NCI-H1694 (cell line): ENCODE data around the gene CLEC18A.
"Not testable (repeated sequence)": the region's sequence is repeated elsewhere in the genome, so short reads cannot be mapped to it uniquely, and the experiment has no call there.

Source experiments
- DNase-seq: peaks from one replicate; lab custom pipeline; 2025; lab: John Stamatoyannopoulos, UW

CLEC18A gene

DNA sequence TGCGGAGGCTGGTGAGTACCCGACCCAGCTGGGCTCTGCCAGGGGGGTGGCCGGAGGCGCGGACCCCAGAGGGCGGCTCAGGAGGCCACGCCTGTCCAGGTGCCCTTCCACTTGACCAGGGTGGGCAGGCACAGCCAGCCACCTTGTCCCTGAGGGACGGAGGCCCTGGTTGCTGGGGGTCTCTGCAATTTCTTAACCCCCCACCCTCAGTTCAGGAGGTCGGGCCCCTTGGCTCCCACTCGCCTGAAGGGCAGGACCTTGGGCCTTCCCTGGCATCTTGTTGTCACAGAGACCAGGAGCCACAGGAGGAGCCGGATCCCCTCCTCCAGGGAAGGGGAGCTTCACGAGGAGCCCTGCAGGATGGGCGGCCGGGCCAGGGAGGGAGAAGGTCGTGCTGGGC is 982 bp downstream of the CLEC18A start:
- DNase-seq: not testable (repeated sequence)

DNA sequence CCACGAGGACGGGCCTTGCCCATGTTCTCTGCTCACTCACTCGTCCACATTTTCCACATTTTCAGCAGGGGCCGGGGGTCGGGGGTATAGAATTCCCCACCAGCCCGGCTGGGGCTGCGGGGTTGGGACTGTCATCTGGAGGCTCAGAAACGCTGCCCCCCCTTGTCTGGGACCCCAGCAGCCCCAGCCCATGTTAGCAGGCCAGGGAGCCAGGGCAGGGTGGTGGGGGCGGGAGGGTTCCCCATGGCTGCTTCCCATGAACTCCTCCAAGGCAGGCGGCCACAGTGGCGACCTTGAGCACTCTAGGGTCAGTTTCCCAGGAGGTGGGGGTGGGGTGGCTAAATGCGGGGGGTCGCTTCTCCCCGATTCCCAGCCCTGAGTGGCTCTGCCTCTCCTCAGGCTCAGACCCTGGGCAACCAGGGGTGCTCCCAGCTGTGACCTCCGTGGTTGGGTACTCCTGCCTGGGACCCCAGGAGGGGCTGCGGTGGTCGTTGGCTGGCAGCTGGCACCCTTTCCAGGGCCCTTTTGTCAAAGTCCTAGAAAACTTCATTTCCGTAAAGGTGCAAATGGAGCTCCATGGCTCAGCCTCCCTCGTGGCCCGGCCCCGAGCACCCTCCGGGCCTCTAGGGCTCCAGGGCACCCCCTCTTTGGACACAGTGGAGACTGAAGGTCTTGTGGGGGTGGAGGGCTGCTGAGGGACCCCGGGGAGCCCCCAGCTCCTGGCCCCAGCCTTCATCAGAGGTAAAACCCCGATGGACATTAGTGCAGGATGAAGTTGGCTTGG is 1.6 kb downstream of the CLEC18A start:
- DNase-seq: not testable (repeated sequence)

DNA sequence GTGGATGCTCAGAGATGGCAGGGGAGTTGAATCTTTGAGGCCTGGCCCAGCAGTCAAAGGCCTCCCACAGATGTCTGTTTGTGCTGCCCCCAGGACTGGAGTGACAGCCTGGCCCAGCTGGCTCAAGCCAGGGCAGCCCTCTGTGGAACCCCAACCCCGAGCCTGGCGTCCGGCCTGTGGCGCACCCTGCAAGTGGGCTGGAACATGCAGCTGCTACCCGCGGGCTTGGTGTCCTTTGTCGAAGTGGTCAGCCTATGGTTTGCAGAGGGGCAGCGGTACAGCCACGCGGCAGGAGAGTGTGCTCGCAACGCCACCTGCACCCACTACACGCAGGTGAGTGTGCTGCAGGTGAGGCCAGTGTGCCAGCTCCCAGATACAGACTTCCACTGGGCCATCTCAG is 3.1 kb downstream of the CLEC18A start:
- DNase-seq: not testable (repeated sequence)

DNA sequence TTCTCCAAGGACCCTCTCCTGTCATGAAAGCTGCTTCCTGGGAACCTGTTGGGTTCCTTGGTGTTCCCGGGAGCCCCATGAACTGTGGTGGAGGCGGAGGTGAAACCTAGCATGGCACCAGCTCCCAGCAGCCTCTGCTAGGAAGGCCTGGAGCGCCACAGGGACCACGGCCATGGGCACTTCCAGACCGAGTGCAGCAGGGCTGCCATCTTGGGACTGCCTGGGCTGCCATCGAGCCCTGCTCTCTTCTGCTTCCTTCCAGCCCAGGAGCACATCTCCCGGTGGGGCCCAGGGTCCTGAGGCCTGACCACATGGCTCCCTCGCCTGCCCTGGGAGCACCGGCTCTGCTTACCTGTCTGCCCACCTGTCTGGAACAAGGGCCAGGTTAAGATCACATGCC is 12.2 kb downstream of the CLEC18A start:
- not testable (repeated sequence) for DNase-seq

DNA sequence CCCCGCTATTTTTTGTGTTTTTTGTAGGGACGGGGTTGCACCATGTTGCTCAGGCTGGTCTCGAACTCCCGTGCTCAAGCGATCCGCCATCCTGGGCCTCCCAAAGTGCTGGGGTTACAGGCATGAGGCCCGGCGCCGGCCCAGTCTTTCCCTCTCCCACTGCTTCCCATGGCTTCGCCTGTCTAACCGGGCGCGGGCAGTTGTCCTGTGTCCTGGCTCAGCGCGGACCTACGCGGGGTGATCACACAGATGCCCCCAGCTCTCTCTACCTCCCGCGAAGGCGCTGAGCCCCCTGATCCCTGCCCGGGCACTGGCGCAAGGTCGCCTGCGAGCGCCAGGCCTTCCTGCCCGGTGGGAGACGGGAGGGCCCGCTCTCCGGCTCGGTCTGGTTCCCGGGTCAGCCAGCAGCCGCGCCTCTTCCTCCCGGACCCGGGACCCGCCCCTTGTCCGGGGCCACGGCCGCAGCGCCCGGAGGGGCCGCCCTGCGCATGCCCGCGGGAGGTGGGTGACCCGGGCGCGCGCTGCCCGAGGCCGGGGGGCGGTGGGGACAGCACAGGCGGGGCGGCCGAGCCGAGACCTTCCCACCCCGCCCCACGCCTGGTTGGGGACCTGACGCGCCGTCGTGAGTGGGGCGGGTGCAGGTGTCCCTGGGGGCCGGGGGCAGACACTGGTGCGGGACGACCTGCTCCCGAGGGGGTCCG is 14.0 kb downstream of the CLEC18A start:
- DNase-seq: not testable (repeated sequence)

DNA sequence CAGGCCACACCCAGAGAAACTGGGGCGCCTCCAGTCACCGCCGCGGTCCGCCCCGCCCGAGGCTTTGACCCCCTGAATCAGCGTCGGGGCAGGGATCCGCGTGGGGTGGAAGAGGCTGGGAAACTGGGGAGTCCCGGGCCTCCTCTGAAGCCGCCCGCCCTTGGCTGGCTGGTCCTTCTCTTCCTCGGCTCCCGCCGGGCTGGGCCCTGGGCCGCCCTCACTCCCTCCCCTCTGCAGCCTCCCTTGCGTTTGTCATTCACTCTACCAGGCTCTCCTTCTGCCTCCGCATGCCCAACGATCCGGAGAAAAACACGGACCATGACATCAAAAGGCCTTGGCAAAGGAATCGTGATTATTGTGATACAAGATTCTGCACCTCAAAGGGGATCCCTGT is 14.5 kb downstream of the CLEC18A start:
- DNase-seq: not testable (repeated sequence)

DNA sequence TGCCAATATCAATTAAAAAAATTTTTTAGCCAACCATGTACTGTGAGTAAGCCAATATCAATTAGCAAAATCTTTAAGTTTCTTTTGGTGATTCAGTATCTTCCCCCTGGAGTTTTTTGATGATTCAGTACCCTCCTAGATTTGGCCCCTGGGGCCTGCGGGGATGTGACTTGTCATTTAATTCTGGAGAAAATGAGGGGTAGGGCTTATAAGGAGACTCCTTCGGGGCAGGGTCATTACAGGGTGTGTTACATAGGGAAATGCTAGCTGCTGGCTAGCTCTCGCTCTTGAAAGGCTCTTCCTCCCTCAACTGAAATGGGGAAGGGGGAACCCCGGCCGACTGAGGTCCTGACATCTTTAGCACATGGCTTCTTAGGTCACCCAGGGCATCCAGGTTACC is 16.6 kb downstream of the CLEC18A start:
- not testable (repeated sequence) for DNase-seq

DNA sequence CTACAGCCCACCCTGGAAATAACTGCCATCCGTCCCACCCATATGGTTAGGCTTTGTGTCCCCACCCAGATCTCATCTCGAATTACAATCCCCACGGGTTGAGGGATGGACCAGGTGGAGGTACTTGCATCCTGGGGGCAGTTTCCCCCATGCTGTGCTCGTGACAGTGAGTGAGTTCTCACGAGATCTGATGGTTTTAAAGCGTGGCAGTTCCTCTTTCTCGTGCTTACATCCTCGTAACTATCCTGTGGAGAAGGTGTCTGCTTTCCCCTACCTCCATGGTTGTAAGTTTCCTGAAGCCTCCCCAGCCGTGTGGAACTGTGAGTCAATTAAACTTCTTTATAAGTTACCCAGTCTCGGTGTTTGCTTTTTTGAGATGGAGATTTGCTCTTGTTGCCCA is 17.0 kb downstream of the CLEC18A start:
- DNase-seq: not testable (repeated sequence)

DNA sequence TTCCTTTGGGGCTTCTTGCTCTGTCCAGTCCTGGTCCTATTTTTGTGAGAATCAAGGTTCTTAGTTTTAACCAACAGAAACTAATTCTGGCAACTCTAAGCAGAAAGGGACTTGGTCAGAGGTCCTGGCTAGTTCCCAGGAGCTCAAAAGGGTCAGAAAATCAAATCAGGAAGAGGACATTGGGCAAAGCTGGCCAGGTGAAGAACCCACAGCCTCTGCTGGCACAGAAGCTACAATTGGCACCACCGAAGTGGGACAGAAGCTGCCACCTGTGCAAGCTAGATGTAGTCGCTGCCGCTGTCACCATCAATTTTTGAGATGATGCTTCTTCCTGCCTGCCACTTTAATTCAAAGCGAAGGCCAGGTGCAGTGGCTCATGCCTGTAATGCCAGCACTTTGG is 18.5 kb downstream of the CLEC18A start:
- DNase-seq: not testable (repeated sequence)

DNA sequence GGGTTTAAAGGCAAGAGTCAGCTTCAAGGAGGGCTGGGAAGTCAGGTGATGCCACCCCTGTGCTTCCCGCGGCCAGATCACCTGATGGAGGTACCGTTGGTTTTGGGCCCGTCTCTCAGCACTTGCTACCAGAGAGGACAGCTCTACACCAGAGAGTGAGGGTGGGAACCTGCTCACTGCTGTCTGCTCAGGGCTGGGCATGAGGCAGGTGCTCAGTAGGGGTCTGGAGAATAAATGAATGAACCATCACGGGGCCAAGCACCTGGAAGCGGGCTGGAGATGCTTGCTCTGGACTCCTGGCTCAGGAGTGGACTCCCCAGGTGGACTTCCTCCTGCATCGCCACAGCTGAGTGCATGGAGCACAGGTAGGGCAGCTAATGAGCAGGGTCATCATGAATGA is 21.0 kb downstream of the CLEC18A start:
- not testable (repeated sequence) for DNase-seq

DNA sequence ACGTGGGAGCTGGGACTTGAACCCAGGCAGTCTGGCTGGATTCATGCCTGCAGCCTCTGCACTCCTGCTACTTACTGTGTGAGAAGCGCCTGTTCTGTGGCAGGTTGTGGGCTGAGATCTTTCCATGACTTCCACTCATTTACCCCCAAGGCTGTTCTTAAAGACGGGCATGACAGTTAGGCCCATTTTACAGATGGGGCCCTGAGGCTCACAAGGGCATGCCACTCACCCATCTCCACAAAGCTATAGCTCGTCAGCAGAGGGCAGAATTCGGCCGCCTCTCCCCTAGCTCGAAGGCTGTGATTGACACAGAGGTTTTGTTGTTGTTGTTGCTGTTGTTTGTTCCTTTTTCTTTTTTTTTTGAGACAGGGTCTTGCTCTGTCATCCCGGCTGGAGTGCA is 21.8 kb downstream of the CLEC18A start:
- DNase-seq: not testable (repeated sequence)

DNA sequence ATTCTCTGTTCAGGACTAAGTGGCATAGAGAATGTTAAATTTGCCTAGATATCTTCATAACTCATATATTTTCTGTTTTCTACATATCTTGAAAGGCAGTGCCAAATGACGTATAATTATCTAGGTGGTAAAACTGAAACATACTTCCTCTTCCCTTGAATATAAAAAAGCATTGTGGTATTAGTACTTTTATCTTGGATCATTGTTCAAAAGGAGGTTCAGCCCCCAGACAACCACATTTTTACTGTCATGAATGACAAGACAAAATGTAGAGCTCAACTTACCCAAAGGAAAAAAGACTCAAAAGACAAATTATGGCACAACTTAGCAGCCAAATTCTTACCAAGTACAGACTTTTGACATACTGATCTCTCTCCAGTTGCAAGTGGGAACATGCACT is 34.1 kb downstream of the CLEC18A start:
- not testable (repeated sequence) for DNase-seq

DNA sequence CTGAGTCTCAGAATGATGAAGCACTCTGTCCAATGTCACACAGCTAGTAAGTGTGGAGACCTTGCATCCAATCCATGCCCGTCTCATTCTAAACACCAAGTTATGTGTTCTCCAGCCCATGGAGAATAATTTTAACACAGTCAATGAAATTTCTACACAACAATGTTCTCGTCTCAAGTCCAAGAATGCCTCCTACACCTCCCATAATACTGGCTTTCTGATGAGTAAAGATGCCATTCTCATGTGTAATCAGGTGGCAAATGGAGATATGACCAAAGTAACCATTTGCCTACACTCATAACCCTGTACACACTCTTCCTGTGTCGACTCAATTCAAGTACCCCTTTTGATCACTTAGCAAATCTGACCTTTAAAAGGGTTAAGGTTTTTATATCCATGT is 46.8 kb downstream of the CLEC18A start:
- not testable (repeated sequence) for DNase-seq

DNA sequence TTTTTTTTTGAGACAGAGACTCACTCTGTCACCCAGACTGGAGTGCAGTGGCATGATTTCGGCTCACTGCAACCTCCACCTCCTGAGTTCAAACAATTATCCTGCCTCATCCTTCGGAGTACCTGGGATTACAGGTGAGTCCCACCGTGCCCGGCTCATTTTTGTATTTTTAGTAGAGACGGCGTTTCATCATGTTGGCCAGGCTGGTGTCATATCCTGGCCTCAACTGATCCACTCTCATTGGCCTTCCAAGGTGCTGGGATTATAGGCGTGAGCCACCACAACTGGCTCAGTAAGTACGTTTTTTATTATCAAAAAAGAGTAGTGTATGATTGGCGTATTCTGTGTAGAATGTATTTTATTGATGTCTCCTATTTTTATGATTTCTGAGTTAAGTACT is 48.7 kb downstream of the CLEC18A start:
- not testable (repeated sequence) for DNase-seq

DNA sequence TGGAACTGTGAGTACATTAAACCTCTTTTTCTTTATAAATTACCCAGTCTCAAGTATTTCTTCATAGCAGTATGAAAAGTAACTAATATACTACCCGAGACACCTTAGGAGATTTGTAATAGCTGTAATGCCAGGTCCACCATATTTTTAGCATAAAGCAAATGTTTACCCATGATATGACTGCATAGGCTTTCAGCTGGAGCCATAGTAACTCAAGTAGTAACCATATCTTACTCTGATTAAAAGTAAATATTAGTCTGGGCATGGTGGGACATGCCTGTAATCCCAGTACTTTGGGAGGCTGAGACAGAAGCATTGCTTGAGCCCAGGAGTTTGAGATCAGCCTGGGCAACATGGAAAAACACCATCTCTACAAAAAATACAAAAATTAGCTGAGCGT is 52.4 kb downstream of the CLEC18A start:
- not testable (repeated sequence) for DNase-seq

DNA sequence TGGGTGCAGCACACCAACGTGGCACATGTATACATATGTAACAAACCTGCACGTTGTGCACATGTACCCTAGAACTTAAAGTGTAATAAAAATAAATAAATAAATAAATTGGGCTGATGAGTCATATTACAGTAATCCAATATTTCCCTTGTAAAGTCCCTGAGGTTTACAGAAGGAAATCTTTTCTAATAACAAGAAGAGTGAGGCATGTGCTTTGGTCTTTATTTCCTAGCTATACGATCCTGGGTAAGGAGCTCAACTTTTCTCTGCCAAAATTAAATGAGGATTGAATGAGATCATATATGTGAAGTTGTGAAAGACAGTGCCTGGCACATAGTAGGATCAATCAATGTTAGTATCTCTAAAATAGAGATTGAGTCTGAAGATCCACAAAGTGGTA is 57.5 kb downstream of the CLEC18A start:
- not testable (repeated sequence) for DNase-seq

DNA sequence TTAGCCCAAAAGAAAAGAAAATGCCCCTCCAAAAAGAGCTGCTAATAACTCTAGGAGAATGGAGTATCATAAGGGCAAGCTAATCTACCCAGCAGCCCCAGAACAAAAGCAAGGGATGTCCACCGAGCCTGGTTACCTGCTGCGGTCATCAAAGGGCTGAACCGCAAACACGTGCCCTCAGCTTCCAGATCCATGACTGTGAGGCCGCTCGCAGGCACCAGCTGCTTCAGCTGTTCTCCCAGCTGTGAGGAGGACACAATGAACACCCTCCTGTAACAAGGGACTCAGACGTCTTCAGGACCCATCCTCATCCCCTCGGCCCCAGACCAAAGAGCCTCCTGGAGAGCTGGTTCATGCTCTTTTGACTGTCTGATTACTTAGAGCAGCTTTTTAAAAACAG is 59.5 kb downstream of the CLEC18A start:
- DNase-seq: not testable (repeated sequence)

DNA sequence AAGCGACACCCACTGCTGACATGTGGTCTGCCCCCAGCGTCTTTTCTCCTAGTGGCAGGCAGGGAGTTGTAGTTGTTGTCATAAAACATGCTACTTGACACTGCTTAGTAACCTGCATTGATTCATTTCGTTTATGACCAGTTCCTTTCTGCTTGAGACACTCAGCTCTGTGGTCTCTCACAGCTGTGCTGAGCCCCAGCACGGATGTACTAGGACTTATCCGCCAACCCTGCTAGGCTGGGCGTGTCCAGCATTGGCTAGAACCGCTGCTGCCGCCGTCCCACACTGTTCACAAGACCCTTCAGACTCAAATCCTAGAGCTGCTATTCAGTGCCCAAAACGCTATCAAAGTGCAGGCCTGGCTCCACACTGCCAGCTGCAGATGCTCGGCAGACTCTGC is 60.0 kb downstream of the CLEC18A start:
- not testable (repeated sequence) for DNase-seq

DNA sequence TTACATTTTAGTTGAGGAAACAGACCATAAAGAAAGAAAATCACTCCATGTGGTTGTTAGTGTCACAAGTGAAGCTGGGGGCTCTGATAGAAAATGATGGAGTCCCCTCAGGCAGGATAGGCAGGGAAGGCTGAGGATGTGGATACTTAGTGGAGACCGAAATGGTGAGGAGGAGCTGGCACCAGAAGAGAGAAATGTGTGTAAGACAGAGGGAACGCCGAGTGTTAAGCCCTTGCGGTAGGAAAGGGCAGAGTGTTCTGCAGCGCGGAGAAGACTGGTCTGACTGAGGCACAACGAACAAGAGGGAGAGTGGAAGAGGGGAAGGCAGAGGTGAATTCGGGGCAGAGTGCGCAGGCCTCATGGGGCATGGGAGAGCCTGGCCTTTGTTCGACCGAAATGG is 61.2 kb downstream of the CLEC18A start:
- DNase-seq: not testable (repeated sequence)

DNA sequence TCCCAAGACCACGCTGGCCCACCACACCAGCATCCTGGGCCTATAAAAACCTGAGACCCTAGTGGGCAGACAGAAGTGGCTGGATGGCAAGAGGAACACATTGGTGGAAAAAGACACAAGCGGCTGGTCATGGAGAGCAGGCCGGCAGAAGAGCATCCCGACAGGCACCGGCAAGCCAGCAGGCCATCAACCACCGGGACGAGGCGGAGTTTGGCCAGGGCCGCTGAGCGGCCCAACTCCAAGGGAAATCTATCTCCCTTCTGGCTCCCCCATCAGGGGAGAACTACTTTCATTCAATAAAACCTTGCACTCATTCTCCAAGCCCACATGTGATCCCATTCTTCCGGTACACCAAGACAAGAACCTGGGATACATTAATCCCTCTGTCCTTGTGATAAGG is 61.8 kb downstream of the CLEC18A start:
- not testable (repeated sequence) for DNase-seq
